NCI-H69 (cell line): Measurements from ENCODE around the gene PEMT.
"Not testable (repeated sequence)": the region's sequence is repeated elsewhere in the genome, so short reads cannot be mapped to it uniquely, and the experiment has no call there.

Experiments used
- DNase-seq: peaks from one replicate; lab custom pipeline; 2025; lab: John Stamatoyannopoulos, UW

The PEMT gene, protein sequence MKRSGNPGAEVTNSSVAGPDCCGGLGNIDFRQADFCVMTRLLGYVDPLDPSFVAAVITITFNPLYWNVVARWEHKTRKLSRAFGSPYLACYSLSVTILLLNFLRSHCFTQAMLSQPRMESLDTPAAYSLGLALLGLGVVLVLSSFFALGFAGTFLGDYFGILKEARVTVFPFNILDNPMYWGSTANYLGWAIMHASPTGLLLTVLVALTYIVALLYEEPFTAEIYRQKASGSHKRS

DNA sequence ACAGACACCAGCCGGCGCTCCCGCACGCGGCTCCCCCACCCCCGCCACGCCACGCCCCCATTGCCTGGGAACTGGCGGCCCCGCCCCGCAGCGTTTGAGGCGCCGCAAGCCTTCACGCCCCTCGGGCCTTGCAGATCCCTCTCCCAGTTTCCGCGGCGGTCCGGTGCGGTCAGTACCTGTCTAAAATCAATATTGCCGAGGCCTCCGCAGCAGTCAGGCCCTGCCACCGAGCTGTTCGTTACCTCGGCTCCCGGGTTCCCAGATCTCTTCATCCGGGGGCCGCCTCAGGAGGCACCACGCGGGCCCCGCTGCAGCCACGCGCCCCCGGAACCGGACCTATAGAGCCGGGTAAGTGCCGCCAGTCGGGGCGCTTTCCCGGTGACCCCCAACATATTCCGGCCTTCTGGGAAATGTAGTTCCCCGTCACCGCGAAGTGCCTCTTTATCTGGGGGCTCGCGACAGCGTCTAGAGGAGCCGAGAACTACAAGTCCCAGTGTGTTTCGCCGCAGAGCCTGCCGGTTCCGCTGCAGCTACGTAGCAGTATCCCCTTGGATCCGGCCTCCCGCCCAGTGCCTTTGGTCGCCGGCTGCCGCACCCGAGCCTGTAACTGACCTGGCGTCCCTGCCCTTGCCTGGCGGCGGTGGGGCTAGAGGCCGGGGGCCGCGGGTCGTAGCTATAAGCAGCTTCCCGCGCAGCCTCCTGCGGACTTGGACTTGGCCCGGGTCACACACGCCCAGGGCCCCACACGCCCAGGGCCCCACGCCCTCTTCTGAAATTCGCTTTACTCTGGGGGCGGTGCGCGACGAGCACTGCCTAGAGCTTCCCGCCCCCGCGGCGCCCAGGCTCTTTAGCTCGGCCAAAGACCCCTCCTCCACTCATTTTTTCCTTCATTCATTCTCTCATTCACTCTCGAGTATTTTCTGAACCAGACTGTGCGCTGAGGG is at the start of gene PEMT:
TSS of gene PEMT (minus strand) at position 354 of the 944 bp plus-strand sequence. CDS start at position 272, 82 bp downstream.
- DNase-seq = peak; percentile 97

DNA sequence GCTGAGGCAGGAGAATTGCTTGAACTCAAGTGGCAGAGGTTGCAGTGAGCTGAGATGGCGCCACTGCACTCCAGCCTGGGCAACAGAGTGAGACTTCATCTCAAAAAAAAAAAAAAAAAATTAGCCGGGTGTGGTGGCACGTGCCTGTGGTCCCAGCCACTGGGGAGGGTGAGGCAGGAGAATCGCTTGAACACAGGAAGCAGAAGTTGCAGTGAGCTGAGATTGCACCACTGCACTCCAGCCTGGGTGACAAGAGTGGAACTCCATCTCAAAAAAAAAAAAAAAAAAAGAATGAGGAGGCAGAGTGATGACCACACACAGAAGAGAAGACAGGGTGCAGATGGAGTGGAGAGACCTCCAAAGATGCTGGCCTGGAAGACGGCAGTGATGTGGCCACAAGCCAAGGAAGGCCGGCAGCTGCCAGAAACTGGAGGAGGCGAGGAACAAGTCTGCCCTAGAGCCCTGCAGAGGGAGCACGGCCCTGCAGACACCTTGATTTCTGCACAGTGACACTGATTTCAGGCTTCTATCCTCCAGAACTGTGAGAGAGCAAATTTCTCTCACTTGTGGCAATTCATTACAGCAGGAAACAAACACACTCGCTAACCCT is 48.3 kb upstream of the PEMT start:
- not testable (repeated sequence) for DNase-seq

DNA sequence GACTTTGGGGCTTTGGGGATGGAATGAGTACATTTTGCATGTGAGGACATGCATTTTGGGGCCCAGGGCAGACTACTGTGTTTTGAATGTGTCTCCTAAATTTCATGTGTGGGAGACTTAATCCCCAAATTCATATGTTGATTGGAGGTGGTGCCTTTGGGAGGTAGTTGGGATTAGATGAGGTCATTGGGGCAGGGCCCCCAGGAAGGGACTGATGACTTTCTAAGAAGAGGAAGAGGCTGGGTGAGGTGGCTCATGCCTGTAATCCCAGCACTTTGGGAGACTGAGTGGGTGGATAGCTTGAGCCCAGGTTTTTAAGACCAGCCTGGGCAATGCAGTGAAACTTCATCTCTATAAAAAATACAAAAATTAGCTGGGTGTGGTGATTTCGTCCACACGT is 47.0 kb upstream of the PEMT start:
- DNase-seq = no peak

DNA sequence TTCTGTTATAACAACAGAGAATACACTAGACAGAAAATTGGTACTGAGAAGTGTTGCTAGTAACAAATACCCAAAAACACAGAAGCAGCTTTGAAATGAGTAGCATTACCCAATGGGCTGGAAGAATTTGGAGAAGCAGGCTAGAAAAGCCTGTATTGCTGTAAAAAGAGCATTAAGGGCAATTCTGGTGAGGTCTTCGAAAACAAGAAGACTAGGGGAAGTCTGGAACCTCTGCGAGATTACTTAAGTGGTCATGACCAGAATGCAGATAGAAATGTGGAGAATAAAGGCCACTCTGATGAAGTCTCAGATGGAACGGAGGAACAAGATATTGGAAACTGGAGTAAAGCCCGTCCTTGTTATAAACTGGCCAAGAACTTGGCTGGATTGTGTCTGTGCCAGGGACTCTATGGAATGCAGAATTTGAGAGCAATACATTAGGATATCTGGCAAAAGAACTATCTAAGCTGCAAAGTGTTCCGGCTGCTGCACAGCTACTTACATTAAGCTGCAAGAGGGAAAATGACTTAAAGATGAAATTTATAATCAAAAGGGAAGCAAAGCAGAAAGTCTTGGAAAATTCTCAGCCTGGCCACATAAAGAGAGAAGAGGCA is 44.9 kb upstream of the PEMT start:
- no peak for DNase-seq

DNA sequence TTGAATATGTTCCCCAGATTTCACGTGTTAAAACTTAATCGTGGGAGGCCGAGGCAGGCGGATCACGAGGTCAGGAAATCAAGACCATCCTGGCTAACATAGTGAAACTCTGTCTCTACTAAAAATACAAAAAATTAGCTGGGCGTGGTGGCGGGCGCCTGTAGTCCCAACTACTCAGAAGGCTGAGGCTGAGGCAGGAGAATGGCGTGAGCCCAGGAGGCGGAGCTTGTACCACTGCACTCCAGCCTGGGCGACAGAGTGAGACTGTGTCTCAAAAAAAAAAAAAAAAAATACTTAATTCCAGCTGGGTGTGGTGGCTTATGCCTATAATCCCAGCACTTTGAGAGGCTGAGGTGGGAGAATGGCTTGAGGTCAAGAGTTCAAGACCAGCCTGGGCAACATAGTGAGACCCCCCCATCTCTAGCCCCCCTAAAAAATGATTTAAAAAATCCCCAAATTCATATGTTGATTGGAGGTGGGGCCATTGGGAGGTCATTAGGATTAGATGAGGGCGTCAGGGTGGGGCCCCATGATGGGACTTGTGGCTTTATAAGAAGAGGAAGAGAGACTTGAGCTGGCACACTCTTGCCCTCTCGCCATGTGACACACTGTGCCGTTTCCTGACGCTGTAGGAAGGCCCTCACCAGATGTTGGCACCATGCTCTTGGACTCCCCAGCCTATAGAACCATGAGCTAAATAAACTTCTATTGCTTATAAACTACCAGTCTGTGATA is 44.2 kb upstream of the PEMT start:
- not testable (repeated sequence) for DNase-seq

DNA sequence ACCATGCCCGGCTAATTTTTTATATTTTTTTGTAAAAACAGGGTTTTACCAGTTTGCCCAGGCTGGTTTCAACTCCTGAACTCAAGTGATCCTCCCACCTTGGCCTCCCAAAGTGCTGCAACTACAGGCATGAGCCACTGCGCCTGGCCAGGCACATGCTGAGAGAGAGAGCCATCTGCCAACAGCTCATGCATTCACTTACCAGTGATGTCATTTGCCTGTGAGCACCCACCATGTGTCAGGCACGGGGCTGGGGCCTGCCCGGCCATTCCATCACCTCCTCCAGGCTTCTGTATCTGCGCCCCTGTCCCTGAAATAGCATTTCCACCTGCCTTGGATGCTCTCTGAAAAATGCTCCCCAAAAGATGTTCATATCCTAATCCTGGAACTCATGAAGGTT is 43.6 kb upstream of the PEMT start:
- DNase-seq = no peak

DNA sequence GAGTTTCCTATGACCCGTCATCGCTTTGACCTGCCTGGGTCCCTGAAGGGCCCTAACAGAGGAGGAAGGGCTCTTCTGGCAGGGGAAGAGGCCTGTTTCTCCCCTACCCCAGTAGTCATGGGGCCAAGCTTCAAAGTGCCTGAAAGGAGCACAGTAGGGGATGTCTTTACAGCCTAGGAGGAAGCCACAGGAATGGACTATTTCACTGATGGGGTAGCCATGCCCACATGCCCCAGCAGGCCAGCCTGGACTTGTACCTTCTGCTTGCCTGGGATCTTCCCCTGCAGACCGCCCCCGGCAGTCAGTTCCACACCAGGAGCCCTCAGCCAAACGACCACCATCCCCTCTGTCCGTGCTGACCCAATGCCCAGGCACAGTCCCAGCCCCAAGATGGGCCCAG is 41.8 kb upstream of the PEMT start:
- peak; percentile 5 for DNase-seq

DNA sequence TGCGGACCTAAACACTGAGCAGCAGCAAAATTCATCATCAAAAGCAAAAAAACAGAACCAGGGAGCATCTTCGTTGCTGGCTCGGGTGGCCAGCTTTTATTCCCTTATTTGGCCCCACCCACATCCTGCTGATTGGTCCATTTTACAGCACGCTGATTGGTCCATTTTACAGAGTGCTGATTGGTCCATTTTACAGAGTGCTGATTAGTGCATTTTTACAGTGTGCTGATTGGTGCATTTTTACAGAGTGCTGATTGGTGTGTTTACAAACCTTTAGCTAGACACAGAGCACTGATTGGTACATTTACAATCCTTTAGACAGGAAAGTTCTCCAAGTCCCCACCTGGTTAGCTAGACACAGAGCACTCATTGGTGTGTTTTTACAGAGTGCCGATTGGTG is 41.2 kb upstream of the PEMT start:
- not testable (repeated sequence) for DNase-seq

DNA sequence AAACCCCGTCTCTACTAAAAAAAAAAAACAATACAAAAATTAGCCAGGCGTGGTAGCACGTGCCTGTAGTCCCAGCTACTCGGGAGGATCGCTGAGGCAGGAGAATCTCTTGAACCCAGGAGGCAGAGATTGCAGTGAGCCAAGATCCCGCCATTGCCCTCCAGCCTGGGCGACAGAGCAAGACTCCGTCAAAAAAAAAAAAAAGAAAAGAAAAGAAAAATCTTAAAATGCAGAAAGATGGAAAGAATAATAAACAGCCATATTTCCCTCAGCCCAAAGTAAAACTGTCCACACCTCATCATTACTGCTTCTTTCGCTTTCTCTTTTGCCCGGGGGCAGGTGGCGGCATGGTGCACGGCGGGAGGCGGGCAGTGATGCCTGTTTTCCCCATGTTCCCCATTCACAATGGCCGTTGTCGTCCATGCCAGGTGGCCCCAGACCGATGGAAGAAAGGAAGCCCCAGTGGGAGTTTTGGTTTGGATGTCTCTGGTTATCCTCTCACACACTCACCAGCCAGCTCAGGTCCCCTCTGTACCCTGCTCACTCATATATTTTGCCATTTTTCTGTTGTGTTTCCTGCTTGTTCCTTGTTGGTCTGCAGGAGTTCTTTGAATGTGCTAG is 37.0 kb upstream of the PEMT start:
- peak; percentile 78 for DNase-seq

DNA sequence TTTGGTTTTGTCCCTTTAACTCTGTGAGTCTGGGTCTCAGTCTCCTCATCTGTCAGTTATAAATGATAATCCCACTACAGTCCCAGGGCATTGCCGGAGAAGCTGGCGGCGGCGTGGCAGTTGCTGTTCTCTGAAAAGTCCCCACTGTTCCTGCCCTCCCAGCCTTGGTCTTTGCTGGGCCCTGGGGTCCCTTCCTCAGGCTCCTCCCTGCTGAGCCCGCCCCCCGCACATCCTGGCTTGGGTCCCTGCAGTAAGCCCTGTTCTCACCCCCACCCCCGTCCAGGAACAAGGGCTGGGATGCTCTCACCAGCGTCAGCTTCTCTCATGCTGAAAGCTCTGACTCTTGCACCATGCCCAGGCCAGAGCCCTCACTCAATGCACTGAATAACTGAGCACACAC is 35.3 kb upstream of the PEMT start:
- DNase-seq = peak; percentile 26

DNA sequence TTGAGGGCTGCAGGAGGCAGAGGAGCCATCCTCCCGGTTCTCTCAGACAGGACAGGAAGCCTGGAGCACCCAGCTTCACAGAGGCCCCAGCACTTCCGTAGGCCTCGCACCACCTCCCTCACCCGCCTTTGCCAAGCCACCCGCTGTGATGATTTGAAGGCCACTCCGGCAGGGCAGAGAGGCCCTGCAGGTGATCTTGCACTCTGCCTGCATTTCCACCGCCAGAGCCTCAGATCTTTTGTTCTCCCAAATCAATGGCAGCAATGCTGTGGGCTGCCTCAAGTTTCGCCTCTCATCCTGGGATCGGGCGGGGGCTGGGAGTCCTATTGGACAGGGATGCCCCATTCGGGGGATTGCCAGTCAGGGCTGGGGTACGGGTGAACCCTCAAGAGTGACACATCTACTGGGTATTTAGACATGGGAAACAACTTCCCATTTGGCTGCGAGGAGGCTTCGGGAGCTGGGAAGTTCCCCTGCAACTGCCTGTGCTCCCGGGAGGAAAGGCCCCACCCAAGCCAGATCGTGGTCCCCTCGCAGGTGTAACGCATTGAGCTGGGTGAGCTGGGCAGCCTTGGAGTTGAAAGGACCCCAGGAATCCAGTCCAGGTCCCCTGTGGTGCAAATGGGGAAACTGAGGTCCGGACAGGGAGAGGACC is 34.8 kb upstream of the PEMT start:
- peak; percentile 90 for DNase-seq

DNA sequence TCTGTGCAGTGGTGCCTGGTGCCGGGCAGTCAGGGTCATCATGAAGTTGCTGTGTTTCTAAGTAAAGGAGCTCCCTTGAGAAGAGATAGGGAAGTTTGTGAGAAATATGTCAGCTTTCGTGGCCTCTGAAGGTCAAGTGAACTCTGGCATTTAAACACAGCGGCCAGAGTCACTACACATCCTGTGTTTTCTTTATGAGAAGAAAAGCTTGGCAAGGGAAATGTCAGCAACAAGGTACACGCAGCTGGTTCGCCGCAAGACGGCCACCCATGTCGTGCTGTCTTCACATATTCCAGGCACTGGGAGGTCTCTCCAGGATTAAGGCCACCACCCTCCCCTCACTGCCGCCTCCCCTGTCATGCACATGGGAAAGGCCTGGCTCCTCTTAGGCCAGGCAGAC is 33.2 kb upstream of the PEMT start:
- DNase-seq = no peak

DNA sequence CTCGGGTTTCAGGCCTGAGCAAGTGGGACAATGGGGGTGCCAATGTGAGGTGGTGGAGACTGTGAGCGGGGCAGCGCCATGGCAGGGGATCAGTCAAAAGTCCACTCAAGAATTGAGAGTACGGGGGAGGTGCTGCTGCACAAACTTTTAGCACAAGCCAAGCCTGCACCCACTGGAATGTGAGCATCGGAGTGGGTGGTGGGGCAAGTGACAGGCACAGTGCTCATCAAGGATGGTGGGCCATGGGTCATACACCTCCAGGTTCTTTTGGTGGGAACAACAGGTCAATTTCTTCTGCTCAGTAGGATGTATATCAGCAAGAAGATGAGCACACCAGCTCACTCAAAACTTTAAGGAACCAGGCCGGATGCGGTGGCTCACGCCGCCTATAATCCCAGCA is 32.4 kb upstream of the PEMT start:
- no peak for DNase-seq

DNA sequence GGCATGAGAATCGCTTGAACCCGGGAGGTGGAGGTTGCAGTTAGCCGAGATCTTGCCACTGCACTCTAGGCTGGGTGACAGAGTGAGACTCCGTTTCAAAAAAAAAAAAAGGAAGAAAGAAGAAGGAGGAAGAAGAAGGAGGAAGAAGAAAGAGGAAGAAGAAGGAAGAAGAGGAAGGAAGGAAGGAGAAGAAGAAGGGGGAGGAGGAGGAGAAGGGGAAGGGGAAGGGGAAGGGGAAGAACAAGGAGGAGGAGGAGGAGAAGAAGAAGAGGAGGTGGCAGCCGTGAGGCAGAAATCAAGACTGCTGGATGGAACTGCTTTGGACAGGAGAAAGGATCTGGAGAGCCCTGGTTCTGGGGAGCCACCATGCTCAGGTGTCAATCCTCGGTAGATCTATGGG is 29.7 kb upstream of the PEMT start:
- DNase-seq = no peak

DNA sequence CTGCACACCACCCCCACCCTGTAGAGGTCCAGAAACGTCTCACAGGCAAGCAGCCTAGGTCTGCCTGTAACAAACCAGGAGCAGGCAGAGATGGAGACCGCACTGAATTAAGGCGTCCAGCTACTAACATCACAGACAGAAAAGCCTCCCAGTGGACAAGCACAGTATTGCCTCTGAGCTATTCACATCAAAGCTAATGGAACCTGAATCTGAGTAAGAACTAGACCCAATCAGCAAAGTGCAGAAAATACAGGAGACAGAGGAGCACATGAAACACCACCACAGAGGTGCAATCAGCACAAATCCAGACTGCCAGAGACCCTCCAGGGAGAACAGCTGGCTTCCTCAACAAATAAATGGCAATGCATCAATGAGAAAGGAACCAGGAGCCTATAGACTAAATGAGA is 22.2 kb upstream of the PEMT start:
- peak; percentile 72 for DNase-seq

DNA sequence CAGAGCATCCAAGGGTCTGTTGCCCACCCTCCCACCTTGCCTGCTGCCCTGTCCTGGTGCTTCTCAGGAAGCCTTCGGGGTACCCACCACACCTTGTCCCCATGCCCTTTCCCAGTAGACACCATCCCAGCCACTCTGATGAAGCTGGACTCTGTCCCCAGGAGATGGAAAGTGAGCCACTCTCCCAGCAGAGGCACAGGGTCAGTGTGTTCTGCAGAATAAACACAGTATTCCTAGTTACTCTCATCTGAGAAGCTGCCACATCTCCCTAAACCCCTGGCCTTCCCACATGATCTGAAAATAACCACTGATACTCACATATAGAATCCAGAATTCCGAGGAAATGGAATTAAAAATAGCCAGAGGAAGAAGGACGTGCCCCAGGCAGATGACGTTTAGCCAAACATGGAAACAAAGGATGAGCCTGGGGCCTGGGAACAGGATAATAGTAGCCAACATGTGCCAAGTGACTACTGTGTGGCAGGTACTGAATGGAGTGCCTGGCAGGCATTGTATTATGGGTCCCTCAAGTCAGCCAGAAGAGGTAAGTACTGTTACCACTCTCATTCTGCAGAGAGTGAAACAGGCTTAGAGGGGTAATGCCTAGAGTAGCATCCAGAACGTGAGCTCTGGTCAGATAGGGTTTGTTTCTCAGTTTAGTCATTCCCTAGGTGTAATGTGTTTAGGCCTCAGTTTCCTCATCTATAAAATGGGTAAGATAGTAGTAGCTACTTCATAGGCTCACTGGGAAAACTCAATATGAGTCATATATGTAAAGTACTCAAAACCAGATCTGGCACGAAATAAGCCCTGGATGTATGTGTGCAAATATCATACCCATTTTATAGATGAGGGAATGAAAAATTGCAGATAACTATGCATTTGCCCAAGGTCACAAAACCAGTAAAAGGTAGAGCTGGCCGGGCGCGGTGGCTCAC is 20.8 kb upstream of the PEMT start:
- DNase-seq = peak; percentile 40

DNA sequence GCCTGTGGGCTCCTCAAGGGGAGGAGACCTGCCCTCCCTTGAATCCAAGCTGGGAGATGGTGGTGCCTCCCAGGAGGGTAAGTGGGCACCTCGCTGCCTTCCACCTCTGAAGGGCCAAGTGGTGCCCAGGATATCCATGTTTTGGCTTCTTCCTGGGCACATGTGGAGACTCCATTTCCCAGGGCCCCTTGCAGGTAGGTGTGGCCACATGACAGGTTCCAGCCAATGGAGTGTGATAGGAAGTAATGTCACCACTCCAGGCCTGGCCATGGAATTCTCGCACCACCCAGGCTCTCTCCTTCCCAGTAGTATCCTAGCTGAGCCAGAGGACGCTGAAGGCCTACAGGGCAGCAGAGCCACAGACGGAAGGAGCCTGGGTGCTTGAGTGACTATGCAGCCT is 17.6 kb upstream of the PEMT start:
- DNase-seq = peak; percentile 3

DNA sequence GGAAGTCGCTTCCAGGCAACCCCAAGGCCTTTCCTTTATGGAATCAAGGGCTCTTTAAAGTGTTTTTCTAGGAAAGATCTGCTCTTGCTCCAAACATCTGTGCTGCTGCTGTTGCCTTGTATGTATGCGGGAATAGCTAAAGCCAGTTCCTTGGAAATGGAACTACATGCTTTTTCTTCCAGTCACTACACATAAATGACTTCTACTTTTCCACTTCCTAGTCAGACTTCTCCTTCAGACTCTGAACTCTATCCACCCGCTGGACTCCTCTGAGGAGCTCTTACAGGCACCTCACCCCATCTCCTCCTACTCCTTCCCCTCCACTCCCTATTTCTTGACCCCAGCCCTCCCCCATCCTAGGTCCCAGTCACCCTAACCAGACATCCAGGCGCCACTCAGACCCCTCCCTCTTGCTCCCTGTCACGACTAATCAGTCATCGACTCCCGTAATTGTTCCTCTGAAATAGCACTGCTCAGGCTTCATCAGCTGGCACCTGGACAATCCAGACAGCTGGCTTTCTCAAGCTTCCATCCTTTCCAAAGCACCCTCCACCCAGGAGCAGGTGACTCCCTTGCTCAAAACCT is 15.0 kb upstream of the PEMT start:
- DNase-seq = peak; percentile 25

DNA sequence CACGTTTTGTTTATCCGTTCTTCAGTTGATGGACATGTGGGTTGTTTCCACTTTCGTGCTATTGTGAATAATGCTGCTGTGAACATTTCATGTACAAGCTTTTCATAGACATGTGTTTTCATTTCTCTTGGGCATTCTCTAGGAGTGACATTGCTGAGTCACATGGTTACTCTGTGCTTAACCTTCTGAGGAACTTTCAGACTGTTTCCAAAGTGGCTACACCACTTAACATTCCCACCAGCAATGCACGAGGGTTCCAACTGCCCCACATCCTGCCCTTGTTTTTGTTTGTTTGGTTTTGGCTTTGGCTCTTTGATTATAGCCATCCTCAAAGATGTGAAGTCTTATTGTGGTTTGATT is 14.2 kb upstream of the PEMT start:
- DNase-seq = no peak
